ENCODE results near the gene SLC6A18.
"Not testable (repeated sequence)": the region's sequence is repeated elsewhere in the genome, so short reads cannot be mapped to it uniquely, and the experiment has no call there.

Gene SLC6A18

DNA sequence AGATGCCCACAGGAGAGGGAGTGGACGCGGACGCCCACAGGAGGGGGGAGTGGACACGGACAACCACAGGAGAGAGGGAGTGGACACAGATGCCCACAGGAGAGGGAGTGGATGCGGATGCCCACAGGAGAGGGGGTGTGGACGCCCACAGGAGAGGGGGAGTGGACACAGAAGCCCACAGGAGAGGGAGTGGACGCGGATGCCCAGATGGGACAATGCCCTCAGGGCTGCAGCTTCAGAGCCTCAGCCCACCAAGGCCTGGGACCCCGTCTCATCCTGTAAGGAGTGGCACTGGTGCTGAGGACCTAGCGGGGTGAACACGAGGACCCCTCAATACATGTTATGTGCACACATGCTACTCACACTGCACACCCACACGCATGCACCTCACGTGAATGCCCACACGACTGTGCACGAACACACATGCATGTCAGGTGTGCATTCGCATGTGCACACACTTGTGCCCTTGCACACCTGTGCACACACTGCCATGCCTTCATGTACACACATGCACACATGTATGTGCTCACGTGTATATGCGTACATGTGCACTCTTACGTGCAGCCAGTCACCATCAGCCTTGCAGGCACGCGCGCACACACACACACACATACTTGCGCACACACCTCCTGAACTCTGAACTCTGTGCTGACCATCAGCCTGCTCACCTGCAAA, 34.8 kb downstream of the SLC6A18 start:
- in situ Hi-C loops (cut with HindIII; ENCODE audit: low pct_ligation_motif_present, low pct_unique_long_range_greater_than_20kb, low sequenced_read_pairs), result no loop called here
- DNase-seq, result no peak

DNA sequence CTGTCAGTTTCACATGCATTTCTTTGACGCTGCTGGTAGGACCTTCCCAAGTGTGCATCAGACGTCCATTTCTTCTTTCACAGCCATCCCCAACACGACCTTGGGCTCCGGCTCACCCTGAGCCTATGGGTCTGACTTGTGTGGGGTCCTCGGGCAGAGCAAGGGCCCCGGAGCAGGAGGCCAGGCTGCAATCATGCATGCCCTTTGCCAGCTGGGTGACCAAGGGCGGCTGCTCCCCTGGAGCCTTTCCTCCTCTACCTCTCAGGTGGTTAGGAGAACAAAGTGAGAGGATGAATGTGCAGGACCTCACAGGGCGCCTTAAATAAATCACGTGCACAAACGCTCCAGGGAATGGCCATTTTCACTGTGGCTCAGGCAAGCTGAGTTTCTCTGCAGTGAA, 36.5 kb downstream of the SLC6A18 start:
- DNase-seq, result no peak
- in situ Hi-C loops (cut with HindIII; ENCODE audit: low pct_ligation_motif_present, low pct_unique_long_range_greater_than_20kb, low sequenced_read_pairs), result no loop called here

DNA sequence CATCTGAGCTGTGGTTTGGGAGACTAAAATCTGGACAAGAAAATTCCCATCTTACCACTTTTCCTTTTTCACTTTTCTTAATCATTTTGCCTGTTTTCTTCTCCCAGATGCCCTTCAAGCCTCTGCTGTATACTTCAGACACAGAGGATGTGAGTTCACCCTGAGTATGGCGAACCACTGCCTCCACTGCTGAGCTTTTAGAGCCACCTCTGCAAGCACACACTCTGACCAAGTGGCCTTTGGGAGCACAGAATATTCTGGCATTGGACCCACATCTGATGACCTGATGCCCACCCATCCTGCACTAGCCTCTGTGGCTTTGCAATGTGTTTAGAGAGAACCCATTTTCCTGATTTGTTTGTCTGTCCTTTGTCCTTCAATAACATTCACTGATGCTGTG, 37.2 kb downstream of the SLC6A18 start:
- in situ Hi-C loops (cut with HindIII; ENCODE audit: low pct_ligation_motif_present, low pct_unique_long_range_greater_than_20kb, low sequenced_read_pairs), result no loop called here
- DNase-seq, result no peak

- in situ Hi-C loops (cut with HindIII; ENCODE audit: low pct_ligation_motif_present, low pct_unique_long_range_greater_than_20kb, low sequenced_read_pairs), result no loop called here
- no peak for DNase-seq
Observed at GRCh38 chr5:1264211-1264610, 39.0 kb downstream of the SLC6A18 start.

DNA sequence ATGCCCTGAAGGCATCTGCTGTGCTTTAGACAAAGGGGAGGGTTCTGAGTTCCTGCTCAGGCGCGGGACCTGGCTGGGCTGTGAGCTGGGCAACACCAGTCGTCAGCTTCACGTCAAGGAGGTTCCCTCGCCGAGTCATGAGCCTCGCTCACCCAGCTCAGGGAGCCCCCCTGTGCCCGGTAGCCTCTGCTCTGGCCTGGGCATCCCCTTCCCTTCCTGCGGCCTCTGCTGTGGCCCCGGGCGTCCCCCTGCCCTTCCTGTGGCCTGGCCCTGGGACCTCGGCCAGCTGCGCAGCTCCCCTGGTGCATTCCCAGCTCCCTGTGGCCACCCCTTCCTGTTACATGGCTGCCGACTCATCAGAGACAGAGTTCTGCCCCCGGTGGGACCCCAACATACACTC, 39.8 kb downstream of the SLC6A18 start:
- in situ Hi-C loops (cut with HindIII; ENCODE audit: low pct_ligation_motif_present, low pct_unique_long_range_greater_than_20kb, low sequenced_read_pairs), result no loop called here
- no peak for DNase-seq

- in situ Hi-C loops (cut with HindIII; ENCODE audit: low pct_ligation_motif_present, low pct_unique_long_range_greater_than_20kb, low sequenced_read_pairs), result no loop called here
- DNase-seq, result no peak
Observed at GRCh38 chr5:1265461-1266455, 40.6 kb downstream of the SLC6A18 start.

DNA sequence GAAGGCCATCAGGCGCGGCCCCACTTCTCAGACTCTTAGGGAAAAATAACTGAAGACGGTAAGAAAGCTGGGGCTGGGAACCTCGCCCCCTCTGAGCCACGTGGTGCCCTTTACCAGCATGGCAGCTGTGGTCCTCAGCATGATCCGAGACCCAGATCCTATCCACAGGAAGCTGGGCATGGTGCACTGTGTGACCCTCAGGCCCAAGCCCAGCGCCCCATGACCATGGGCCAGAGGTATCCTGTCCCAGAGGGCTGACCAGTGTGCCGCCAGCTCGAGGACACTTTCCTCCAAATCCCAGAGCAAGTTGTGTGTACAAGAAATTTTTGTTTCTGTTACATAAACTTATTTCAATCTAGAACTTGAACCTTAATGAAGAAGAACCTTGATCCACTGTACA, 41.6 kb downstream of the SLC6A18 start:
- in situ Hi-C loops (cut with HindIII; ENCODE audit: low pct_ligation_motif_present, low pct_unique_long_range_greater_than_20kb, low sequenced_read_pairs), result no loop called here
- DNase-seq, result no peak

DNA sequence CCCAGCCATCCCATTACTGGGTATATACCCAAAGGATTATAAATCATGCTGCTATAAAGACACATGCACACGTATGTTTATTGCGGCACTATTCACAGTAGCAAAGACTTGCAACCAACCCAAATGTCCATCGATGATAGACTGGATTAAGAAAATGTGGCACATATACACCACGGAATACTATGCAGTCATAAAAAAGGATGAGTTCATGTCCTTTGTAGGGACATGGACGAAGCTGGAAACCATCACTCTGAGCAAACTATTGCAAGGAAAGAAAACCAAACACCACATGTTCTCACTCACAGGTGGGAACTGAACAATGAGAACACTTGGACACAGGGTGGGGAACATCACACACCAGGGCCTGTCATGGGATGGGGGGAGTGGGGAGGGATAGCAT, 42.3 kb downstream of the SLC6A18 start:
- in situ Hi-C loops (cut with HindIII; ENCODE audit: low pct_ligation_motif_present, low pct_unique_long_range_greater_than_20kb, low sequenced_read_pairs); DNase-seq: not testable (repeated sequence)

DNA sequence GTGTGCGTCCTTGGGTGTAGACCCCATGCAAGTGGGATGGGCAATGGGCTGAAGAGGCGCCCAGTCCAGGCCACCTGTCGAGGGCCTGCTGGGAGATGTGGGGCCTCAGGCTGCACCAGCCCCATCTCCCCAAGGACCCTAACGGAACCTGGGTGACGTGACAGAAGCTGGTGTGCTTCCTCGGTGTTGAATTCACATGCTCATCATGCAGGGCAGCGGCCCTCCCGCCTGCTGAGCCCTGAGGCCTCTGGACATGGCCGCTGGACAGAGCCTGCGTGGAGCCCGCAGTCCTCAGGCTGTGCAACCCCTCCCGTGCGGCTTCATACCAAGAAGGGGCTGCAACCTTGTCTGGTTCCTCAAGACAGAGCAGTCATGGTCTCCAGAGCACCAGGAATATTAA, 42.9 kb downstream of the SLC6A18 start:
- in situ Hi-C loops (cut with HindIII; ENCODE audit: low pct_ligation_motif_present, low pct_unique_long_range_greater_than_20kb, low sequenced_read_pairs), result no loop called here
- no peak for DNase-seq

DNA sequence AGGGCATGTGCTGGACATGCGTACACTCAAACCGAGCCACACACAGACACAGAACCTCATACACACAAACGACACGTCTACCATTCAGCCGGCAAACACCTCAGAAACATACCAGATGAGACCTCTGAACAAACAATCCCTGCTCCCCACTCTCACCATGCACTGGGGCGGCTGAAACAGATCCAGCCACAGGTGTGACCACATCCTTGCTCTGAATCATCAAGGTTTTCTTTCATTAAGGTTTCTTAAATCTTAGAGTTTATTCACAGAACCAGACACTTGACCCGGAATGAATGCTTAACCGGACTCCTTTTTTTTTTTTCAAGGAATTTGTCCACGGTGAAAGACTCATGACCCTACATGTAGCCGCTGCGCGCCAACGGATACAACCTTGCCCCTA, 43.5 kb downstream of the SLC6A18 start:
- in situ Hi-C loops (cut with HindIII; ENCODE audit: low pct_ligation_motif_present, low pct_unique_long_range_greater_than_20kb, low sequenced_read_pairs), result no loop called here
- no peak for DNase-seq

- in situ Hi-C loops (cut with HindIII; ENCODE audit: low pct_ligation_motif_present, low pct_unique_long_range_greater_than_20kb, low sequenced_read_pairs), result no loop called here
Observed at GRCh38 chr5:1270426-1270825, 45.2 kb downstream of the SLC6A18 start.

DNA sequence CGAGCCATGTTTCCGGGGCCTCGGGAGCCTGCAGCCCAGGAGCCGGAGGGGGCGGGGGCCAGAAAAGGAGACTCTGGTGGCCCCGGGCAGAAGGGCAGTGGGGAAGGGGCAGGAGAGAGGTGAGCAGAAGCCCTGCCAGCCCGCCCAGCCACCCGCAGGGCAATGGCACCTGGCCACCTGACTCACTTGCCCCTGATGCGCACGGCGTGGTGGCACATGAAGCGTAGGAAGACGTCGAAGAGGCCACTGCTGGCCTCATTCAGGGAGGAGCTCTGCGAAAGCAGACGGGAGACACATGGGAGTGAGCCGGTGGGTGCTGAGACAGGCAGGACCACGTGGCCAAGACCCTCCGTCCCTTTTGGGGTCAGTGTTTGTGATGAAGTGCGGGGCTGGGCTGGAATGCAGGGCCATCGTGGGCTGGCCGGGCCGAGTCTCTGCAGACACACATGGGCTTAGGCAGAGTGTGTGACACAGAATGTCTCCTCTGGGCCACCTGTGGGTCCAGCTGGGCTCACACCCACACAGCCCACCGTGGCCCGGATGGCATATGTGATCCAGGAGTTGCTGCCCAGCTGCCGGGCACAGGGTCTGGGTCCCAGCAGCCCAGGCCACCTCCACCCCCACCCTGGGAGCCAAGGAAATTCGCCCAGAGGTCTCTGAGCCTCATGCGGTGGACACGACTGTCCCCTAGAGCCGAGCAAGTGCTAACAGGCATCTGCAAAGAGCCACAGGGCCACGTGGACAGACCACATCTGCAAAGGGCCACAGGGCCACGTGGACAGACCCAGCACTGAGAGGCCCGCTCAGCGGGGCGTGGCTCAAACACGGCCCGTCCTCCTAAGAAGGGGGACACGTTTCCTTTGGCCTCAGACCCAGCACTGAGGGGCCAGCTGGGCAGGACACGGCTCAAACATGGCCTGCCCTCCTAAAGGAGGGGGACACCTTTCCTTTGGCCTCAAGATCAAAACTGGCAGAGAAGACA, 46.0 kb downstream of the SLC6A18 start:
- in situ Hi-C loops (cut with HindIII; ENCODE audit: low pct_ligation_motif_present, low pct_unique_long_range_greater_than_20kb, low sequenced_read_pairs), result no loop called here
- DNase-seq, result no peak

More at GRCh38 chr5:1270426-1270825, 45.2 kb downstream of the SLC6A18 start:
- no peak for DNase-seq

DNA sequence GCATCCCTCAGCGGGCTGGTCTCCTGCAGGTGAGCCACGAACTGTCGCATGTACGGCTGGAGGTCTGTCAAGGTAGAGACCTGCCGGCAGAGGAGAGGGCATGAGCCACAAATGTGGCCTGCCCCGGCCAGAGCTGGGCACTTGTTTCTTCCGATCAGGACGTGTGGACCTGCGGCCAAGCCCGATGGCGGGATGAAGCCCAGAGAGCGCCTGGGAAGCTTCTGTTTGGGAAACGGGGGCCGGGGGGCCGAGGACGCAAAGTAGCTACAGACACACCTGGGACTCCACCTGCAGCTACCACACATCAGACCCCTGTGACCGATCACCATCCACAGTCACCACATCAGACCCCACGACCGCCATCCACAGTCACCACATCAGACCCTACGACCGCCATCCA, 47.0 kb downstream of the SLC6A18 start:
- in situ Hi-C loops (cut with HindIII; ENCODE audit: low pct_ligation_motif_present, low pct_unique_long_range_greater_than_20kb, low sequenced_read_pairs), result no loop called here
- no peak for DNase-seq

- in situ Hi-C loops (cut with HindIII; ENCODE audit: low pct_ligation_motif_present, low pct_unique_long_range_greater_than_20kb, low sequenced_read_pairs), result no loop called here
- no peak for DNase-seq
Observed at GRCh38 chr5:1273745-1274144, 48.6 kb downstream of the SLC6A18 start.

DNA sequence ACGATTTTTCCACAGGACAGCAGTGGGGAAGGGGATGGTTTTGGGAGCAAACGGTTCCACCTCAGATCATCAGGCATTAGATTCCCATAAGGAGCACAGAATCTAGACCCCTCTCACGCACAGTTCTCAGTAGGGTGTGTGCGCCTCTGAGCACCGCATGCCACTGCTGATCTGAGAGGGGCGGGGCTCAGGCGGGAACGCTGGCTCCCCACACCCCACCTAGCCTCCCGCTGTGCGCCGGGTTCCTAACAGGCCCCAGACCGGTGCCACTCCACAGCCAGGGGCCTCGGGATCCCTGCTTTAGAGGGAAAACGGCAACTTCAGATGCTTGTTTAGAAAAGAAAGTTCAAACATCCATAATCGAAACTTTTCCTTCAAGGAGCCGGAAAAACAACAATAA, 49.3 kb downstream of the SLC6A18 start:
- in situ Hi-C loops (cut with HindIII; ENCODE audit: low pct_ligation_motif_present, low pct_unique_long_range_greater_than_20kb, low sequenced_read_pairs), result no loop called here
- DNase-seq, result no peak

DNA sequence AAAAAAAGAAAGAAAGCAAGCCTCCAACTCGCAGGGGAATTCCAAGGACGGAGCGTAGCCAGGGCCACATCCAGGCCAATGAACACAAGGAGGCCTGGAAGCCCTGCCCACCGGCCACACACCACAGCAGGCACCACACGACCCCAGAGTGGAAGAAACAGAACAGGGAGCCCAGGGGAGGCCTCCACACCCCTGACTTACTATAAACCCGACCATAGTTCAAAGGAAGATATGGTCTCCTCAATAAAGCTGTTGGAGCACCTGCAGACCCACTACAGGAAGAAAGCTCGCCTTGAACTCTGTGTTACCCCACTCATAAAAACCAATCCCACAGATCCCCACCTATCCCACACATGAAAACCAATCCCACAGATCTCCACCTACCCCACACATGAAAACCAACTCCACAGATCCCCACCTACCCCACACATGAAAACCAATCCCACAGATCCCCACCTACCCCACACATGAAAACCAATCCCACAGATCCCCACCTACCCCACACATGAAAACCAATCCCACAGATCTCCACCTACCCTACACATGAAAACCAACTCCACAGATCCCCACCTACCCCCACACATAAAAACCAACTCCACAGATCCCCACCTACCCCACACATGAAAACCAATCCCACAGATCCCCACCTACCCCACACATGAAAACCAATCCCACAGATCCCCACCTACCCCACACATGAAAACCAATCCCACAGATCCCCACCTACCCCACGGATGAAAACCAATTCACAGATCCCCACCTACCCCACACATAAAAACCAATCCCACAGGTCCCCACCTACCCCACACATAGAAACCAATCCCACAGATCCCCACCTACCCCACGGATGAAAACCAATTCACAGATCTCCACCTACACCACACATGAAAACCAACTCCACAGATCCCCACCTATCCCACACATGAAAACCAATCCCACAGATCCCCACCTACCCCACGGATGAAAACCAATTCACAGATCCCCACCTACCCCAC, 50.5 kb downstream of the SLC6A18 start:
- in situ Hi-C loops (cut with HindIII; ENCODE audit: low pct_ligation_motif_present, low pct_unique_long_range_greater_than_20kb, low sequenced_read_pairs), result not testable (repeated sequence)

DNA sequence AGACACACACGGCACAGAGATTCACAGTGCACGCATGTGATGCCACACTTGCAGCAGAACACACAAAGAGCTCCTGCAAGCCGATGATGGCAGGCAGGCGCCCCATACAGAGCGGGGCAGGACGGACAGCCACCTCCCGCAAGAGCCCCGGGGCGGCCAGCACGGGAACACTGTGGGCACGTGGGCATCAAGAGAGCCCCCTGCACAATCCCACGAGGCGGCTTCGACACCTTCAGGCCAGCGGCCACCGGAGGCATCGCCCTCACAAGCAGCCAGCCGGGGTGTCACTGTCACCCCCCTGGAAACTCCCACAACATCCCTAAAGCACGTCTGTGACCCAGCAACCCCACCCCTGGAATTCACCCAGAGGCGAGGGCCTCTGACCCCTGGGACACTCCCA, 51.7 kb downstream of the SLC6A18 start:
- DNase-seq, result no peak
- in situ Hi-C loops (cut with HindIII; ENCODE audit: low pct_ligation_motif_present, low pct_unique_long_range_greater_than_20kb, low sequenced_read_pairs), result no loop called here

More for the DNA sequence above, 50.5 kb downstream of the SLC6A18 start:
- not testable (repeated sequence) for DNase-seq

DNA sequence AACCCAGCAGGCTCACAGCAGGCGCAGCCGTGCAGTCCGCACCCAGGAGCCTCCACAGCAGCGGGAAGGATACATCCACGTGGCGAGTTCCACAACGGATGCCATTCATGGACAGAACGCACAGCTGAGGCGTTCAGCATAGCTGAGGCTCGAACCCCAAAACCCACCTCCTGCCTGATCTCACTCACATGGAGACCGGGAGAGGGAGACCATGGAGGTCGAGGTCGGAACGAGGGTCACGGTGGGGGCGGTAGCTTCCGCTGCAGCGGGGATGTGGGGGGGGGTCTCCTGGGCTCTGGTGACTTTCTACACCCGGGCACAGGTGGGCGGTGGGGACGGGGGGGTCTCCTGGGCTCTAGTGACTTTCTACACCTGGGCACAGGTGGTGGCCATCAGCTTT, 52.1 kb downstream of the SLC6A18 start:
- in situ Hi-C loops (cut with HindIII; ENCODE audit: low pct_ligation_motif_present, low pct_unique_long_range_greater_than_20kb, low sequenced_read_pairs), result no loop called here
- no peak for DNase-seq

Measured in ACHN (cell line).